Karpas-422 (cell line): ENCODE measurements around the gene TRIM8. TPM values are rescaled to one million over a fixed set of nuclear protein-coding genes. Genes with fewer than 3 reads are reported as not detected.

Experiments
- DNase-seq: peaks from one replicate; pipeline ENCODE4 v3.0.0-alpha.2; 2015
- H2AFZ ChIP-seq: fragments of 200-600 bp; sonication (generic); 2 replicates; pipeline ENCODE4 v1.6.1; 2014; ENCODE audit warnings: antibody characterized with exemption, low read length, mixed read lengths
- H3K27ac ChIP-seq: fragments of 200-600 bp; sonication (generic); 2 replicates; pipeline ENCODE4 v1.5.1; 2014; ENCODE audit warnings: mild to moderate bottlenecking, low read length, moderate library complexity
- H3K27me3 ChIP-seq: fragments of 200-600 bp; sonication (generic); 2 replicates; pipeline ENCODE4 v1.6.1; 2014; ENCODE audit warnings: low read length, mixed read lengths
- H3K36me3 ChIP-seq: fragments of 200-600 bp; sonication (generic); 2 replicates; pipeline ENCODE4 v1.6.1; 2014; ENCODE audit warnings: low read length, mixed read lengths; ENCODE audit not compliant: insufficient read depth
- H3K4me1 ChIP-seq: fragments of 200-600 bp; sonication (generic); 2 replicates; pipeline ENCODE4 v1.6.1; 2014; ENCODE audit warnings: mild to moderate bottlenecking, low read length, mixed read lengths
- H3K4me2 ChIP-seq: fragments of 200-600 bp; sonication (generic); 2 replicates; pipeline ENCODE4 v1.6.1; 2014; ENCODE audit warnings: low read length, low read depth, mild to moderate bottlenecking; ENCODE audit not compliant: poor library complexity, severe bottlenecking
- H3K4me3 ChIP-seq: fragments of 200-600 bp; sonication (generic); 2 replicates; pipeline ENCODE4 v1.5.1; 2014; ENCODE audit warnings: mild to moderate bottlenecking, antibody characterized with exemption, low read length, mixed read lengths
- H3K79me2 ChIP-seq: fragments of 200-600 bp; sonication (generic); 2 replicates; pipeline ENCODE4 v1.6.1; 2014; ENCODE audit warnings: mild to moderate bottlenecking, low read length, mixed read lengths
- H3K9ac ChIP-seq: fragments of 200-600 bp; sonication (generic); 2 replicates; pipeline ENCODE4 v1.6.0; 2014; ENCODE audit warnings: low read length
- H3K9me2 ChIP-seq: fragments of 200-600 bp; sonication (generic), shearing (Covaris generic); replicated peaks from 2 replicates; pipeline ENCODE4 v1.6.0; 2014; ENCODE audit warnings: mild to moderate bottlenecking, low read length, moderate library complexity; ENCODE audit not compliant: insufficient read depth
- H3K9me3 ChIP-seq: fragments of 300-700, 200-600 bp; sonication (generic); 2 replicates; pipeline ENCODE4 v1.6.1; 2014; ENCODE audit warnings: low read length, mixed read lengths
- H4K20me1 ChIP-seq: fragments of 200-600 bp; sonication (generic); 2 replicates; pipeline ENCODE4 v1.6.1; 2014; ENCODE audit warnings: mild to moderate bottlenecking, antibody characterized with exemption, low read length, low read depth; ENCODE audit not compliant: insufficient read depth
- total RNA-seq: library from RNA; depleted of rRNA; stranded (reverse); fragments of >200 nt; shearing (Covaris generic); gene quantifications from 2 replicates; pipeline ENCODE4 v1.2.3, GENCODE V29; 2014; ENCODE audit warnings: low replicate concordance

Gene TRIM8
- total RNA-seq, 1 experiment from 2014 or later, result 111 TPM

DNA sequence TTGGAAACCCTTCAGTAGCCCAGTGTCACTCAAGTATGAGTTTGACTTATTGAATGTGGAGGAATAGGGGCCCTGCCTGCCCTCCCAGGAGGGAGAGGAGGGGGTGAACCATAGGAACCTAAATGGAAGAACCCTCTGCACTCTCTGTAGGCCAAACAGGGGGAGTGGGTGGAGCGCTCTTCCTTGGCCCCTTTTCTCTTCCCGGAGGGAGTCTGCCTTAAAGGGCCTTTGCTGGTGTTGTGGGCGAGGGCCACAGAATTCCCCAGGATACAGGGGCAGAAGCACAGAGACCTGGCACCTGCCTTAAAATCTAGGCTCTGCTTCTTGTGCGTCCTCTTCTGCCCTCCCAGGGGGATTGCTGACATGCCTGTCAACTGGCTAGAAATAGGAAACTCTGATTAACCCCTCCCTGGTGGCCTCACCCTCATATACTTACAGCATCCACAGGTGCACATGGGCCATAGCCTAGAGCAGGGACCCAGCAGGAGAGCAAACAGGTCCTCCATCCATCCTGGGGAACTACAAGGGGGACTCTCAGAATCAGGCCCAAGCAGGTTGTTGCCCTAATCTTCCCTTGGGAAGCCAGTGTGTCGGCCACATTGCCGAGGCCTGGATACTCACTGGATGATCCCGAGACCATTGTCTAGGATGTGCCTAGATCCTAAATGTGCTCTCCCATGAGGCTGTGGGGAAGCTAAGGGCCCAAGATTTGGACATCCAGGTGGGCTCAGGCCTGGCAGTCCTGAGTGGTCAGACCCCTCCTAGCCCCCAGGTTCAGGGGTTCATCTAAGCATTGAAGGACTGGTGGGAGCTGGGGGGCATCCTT is 3.4 kb downstream of the TRIM8 start:
- peaks cover 75% of the 10 kb centered on the region for H3K4me1 ChIP-seq
- no peaks in the 10 kb centered on the region for H3K9me2 ChIP-seq
- DNase-seq, result peak; percentile 94
- H3K4me3 ChIP-seq, result peak overlapping the region; percentile 84
- peak overlapping the region; percentile 94 for H3K9ac ChIP-seq
- no peaks in the 10 kb centered on the region for H3K27me3 ChIP-seq
- peaks cover 4% of the 10 kb centered on the region for H3K36me3 ChIP-seq
- H3K27ac ChIP-seq, result peak overlapping the region; percentile 98
- H4K20me1 ChIP-seq, result peaks cover 42% of the 10 kb centered on the region
- H3K4me2 ChIP-seq, result peak overlapping the region; percentile 90
- H3K9me3 ChIP-seq, result no peaks in the 10 kb centered on the region
- peaks cover 84% of the 10 kb centered on the region for H3K79me2 ChIP-seq
- no peak overlapping the region for H2AFZ ChIP-seq

DNA sequence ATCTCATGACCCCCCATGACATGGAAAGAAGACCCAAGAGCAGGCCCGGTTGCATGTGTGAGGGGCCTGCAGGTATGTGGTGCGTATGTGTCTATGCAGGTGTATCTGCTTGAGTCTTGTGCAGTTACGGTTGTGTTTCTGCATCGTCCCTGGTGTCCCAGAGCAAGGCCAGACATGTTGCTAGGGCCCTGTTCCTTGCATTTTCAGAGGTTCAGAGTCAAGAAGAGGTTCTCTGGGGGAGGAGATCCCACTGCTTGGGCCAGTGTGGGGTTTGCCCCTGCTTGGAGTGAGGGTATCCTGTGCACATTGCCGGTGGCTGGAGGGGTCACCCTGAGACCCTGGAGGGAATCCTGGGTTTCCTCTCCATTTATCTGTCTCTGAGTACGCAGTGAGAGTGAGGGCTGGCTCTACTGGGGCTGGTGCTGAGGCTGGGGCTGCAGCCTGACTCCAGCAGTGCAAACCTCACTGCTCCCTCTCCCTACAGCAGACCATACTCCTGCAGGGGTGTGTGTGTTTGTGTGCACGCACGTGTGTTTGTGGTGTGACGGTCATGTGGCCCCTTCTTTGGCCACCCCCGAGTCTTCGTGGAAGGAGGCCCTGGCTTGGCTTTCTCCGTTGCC is 4.1 kb downstream of the TRIM8 start:
- peak overlapping the region; percentile 94 for H3K9ac ChIP-seq
- H3K27ac ChIP-seq, result peak overlapping the region; percentile 98
- H3K36me3 ChIP-seq, result peaks cover 10% of the 10 kb centered on the region
- peaks cover 82% of the 10 kb centered on the region for H3K4me1 ChIP-seq
- peak overlapping the region; percentile 84 for H3K4me3 ChIP-seq
- no peaks in the 10 kb centered on the region for H3K27me3 ChIP-seq
- no peak overlapping the region for H2AFZ ChIP-seq
- peak; percentile 48 for DNase-seq
- peaks cover 48% of the 10 kb centered on the region for H4K20me1 ChIP-seq
- H3K79me2 ChIP-seq, result peaks cover 86% of the 10 kb centered on the region
- no peaks in the 10 kb centered on the region for H3K9me3 ChIP-seq
- H3K4me2 ChIP-seq, result peak overlapping the region; percentile 90
- no peaks in the 10 kb centered on the region for H3K9me2 ChIP-seq

DNA sequence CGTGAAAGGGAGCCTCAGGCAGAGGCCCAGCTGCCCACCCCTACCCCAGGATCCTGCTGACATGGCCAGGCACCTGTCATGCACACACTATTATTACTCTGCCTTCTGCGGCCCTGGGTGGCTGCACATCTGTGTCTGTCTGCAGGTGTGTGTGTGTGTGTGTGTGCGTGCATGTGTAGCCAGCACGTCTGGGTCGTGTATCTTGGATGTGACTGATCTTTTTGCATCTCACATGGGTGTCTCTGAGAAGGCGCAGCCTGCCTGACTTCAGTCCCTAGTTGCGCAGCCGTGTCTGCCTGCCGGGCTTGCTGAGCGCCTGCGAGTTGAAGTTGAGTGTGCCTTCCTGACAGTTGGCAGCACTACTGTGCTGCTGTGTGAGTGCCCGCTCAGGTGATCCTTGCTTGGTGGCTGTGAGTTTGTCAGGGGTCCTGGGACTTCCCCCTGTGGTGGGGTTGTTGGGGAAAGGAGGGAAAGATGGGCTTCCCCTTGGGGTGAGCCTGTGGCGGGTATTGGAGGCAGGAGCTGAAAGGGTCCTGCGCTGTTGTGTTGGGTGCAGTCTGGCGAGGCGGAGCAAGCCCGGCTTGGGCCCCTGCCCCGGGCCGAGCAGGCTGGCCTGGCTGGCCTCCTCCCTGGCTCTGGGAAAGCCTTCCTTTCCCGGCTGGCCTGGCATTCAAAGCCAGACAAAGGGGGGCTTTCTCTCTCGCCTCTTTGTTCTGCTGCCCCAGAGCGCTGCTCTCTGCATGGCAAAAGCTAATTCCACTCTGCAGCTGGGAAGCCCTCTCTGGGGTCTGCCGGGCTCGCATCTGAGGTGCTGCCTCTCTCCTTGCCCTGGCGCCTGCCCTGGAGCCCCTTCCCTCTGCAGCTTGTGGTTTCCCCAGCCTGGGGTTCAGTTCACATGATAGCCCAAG is 4.9 kb downstream of the TRIM8 start:
- H3K27me3 ChIP-seq, result no peaks in the 10 kb centered on the region
- H3K4me1 ChIP-seq, result peaks cover 85% of the 10 kb centered on the region
- H3K9ac ChIP-seq, result peak overlapping the region; percentile 94
- peaks cover 91% of the 10 kb centered on the region for H3K79me2 ChIP-seq
- peaks cover 55% of the 10 kb centered on the region for H4K20me1 ChIP-seq
- peaks cover 17% of the 10 kb centered on the region for H3K36me3 ChIP-seq
- DNase-seq, result peak; percentile 91
- no peaks in the 10 kb centered on the region for H3K9me2 ChIP-seq
- H3K4me3 ChIP-seq, result peak overlapping the region; percentile 84
- no peak overlapping the region for H2AFZ ChIP-seq
- H3K4me2 ChIP-seq, result peak overlapping the region; percentile 90
- H3K9me3 ChIP-seq, result no peaks in the 10 kb centered on the region
- peak overlapping the region; percentile 98 for H3K27ac ChIP-seq

DNA sequence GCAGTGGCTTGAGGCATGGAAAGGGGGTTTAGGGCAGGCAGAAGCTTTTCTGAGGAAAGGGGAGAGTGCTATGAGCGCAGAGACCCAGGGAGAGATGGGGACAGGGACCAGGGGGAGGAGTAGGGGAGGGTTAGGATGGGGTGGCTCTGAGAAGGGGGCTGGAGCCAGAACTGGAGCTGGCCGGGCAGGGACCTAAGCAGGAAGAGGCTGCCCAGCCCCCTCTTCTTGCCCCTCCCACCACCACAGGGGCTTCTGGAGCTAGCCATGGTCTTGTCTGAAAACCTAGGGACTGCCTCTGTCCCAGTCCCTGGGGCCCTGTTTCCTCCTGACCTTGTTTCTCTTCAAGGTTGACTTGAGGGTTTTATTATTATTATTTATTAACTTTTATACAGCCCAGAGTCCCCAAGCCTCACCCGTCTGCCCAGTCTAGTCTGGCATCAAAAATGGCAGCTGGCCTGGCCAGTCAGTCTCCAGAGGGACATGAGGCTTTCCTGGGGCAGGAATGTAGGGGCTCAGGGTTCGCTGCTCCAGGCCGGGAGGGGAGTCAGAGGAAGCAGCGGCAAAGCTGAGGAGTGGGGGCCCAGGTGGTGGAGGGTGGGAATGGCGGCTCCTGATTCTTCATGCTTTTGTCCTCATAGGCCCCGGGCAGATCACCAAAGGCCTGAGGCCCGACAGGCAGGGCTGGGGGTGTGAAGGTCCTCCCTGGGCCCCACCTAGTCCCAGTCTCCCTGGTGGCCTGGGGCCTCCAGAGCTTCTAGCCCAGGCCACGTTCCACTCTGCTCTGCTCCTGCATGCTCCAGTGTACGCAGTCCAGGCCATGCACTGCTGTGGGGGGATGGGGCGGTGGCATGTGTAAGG is 5.7 kb downstream of the TRIM8 start:
- H2AFZ ChIP-seq, result no peak overlapping the region
- peak; percentile 63 for DNase-seq
- H3K9me2 ChIP-seq, result no peaks in the 10 kb centered on the region
- H4K20me1 ChIP-seq, result peaks cover 63% of the 10 kb centered on the region
- H3K9me3 ChIP-seq, result no peaks in the 10 kb centered on the region
- H3K27me3 ChIP-seq, result no peaks in the 10 kb centered on the region
- peak overlapping the region; percentile 84 for H3K4me3 ChIP-seq
- peak overlapping the region; percentile 98 for H3K27ac ChIP-seq
- H3K4me1 ChIP-seq, result peaks cover 79% of the 10 kb centered on the region
- H3K79me2 ChIP-seq, result peaks cover 82% of the 10 kb centered on the region
- peak overlapping the region; percentile 94 for H3K9ac ChIP-seq
- peaks cover 24% of the 10 kb centered on the region for H3K36me3 ChIP-seq
- H3K4me2 ChIP-seq, result peak overlapping the region; percentile 90

DNA sequence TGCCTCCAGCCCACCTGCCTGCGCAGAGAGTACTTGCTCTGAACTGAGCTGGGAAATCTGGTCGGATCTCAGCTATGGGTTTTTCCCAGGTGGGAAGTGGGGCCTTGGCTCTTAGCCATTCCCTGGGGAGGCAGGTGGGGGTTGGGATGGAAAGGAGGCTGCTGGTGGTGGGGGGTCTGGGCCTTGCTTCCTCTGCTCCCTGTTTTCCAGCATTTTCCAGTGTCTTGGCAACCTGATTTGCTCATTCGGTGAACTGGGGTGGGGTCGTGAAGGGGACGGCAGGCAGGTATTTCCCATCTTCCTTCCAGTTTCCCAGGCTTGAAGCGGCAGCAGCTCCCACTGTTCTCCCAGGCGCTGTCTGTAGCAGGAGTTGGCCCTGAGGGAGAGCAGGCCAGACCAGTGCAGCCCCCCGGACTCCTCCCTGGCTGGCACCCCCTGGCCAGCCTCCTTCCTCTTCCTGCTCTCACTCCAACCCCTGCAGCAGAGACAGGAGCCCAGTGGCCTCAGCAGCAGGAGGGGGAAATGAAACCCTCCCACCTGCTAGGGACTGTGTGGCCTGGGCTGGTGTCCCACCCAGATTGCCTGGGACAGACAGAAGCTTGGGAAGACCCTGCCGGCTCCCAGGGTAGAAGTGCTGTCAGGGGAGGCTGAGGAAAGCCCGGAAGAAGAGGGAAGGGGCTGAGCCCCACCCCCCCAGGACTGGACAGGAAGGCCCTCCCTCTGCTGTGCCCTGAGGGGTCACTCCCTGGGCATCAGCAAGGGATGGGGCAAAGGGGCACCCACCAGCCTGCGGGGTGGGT is 6.6 kb downstream of the TRIM8 start:
- DNase-seq, result peak; percentile 65
- H3K9ac ChIP-seq, result peak overlapping the region; percentile 94
- H3K27ac ChIP-seq, result peak overlapping the region; percentile 98
- H4K20me1 ChIP-seq, result peaks cover 70% of the 10 kb centered on the region
- H3K36me3 ChIP-seq, result peaks cover 32% of the 10 kb centered on the region
- no peaks in the 10 kb centered on the region for H3K9me3 ChIP-seq
- peak overlapping the region; percentile 84 for H3K4me3 ChIP-seq
- no peak overlapping the region for H2AFZ ChIP-seq
- peak overlapping the region; percentile 90 for H3K4me2 ChIP-seq
- H3K79me2 ChIP-seq, result peaks cover 74% of the 10 kb centered on the region
- H3K27me3 ChIP-seq, result no peaks in the 10 kb centered on the region
- H3K9me2 ChIP-seq, result no peaks in the 10 kb centered on the region
- peaks cover 77% of the 10 kb centered on the region for H3K4me1 ChIP-seq

DNA sequence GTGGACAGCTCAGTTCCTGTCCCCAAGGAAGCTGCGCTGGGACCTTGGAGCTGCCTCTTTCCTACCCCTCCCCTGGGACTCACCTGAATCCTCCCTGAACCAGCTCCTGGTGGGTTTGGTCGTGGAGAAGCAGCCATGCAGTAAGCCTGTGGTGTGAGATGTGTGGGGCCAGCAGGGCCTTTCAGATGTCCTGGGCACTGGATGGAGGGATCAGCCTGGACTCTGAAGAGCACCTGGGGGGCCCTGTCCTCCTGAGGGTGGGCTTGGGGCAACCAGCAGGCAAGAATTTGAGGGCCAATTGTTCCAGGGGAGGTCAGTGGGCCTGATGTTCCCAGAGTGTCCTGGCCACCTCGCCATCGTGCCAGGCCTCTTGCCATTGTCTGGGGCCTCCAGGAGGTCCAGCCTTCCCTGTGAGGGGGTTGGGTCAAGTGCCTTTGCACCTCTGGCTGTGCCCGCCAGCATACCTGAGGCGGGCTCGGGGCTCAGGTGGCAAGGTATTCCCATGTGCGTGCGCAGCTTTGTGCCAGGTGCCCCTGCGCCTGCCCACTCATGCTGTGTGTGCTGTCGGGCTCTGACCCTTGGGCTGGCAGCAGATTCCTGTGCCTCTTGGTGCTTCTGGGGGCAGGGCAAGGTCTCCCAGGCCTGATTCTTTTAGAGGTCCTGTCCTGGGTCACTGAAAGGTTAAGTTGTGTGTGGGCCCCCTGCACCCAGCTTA is 7.3 kb downstream of the TRIM8 start:
- H3K4me1 ChIP-seq, result peaks cover 70% of the 10 kb centered on the region
- no peaks in the 10 kb centered on the region for H3K9me3 ChIP-seq
- peaks cover 67% of the 10 kb centered on the region for H4K20me1 ChIP-seq
- peak overlapping the region; percentile 94 for H3K9ac ChIP-seq
- H3K4me2 ChIP-seq, result peak overlapping the region; percentile 90
- H3K9me2 ChIP-seq, result no peaks in the 10 kb centered on the region
- H3K79me2 ChIP-seq, result peaks cover 67% of the 10 kb centered on the region
- H3K27me3 ChIP-seq, result no peaks in the 10 kb centered on the region
- H3K36me3 ChIP-seq, result peaks cover 40% of the 10 kb centered on the region
- DNase-seq, result no peak
- peak overlapping the region; percentile 84 for H3K4me3 ChIP-seq
- peak overlapping the region; percentile 98 for H3K27ac ChIP-seq
- no peak overlapping the region for H2AFZ ChIP-seq
